Cardiac fibroblast (primary cell): Measurements from ENCODE around the gene ZC3HAV1.

Experiments used
- DNase-seq, 2 donors: peaks; one replicate each; pipeline versions ENCODE4 v3.0.0 to v3.0.0-alpha.2; 2010; ENCODE audit warnings: low read depth in 2 of 2
- H3K4me3 ChIP-seq, 2 donors: replicated peaks in 1 of 2; 1 replicate in 1 of 2; 2 replicates in 1 of 2; pipeline ENCODE4 v1.5.1; 2011; ENCODE audit warnings: low read depth in 2 of 2, low read length in 2 of 2, mild to moderate bottlenecking in 2 of 2, moderate library complexity in 1 of 2
- CTCF ChIP-seq: IDR thresholded peaks from one replicate; pipeline ENCODE4 v1.5.1; 2011; ENCODE audit warnings: low read depth, mild to moderate bottlenecking, low read length, inconsistent platforms

ZC3HAV1 gene

GRCh38 chr7:139036901-139037300 lies 72.6 kb downstream of the ZC3HAV1 start:
- no peak for TF ChIP-seq CTCF
- no peak overlapping the region for H3K4me3 ChIP-seq
- DNase-seq, result no peak

GRCh38 chr7:139035586-139036353 lies 73.8 kb downstream of the ZC3HAV1 start, which contains the start of gene ZC3HAV1L:
Gene ZC3HAV1L, minus strand, starts transcription at chr7:139036042. Its CDS starts 25 bp downstream, at chr7:139036017.
- peak within 1 kb of the TSS; percentile 60 to 82 for H3K4me3 ChIP-seq
- TF ChIP-seq CTCF, result no peak
- peak; percentile 63 to 76 for DNase-seq

GRCh38 chr7:139034855-139035585 lies 74.5 kb downstream of the ZC3HAV1 start:
- peak overlapping the region; percentile 60 to 82 for H3K4me3 ChIP-seq
- peak; percentile 2 for TF ChIP-seq CTCF
- DNase-seq, result peak; percentile 36

- H3K4me3 ChIP-seq, result peak overlapping the region; percentile 60 to 82
- peak in 1 of 2 donors; percentile 39 for DNase-seq
- TF ChIP-seq CTCF, result no peak
Observed at GRCh38 chr7:139034336-139034735, 75.2 kb downstream of the ZC3HAV1 start.

- no peak overlapping the region for H3K4me3 ChIP-seq
- DNase-seq, result no peak
- no peak for TF ChIP-seq CTCF
Observed at GRCh38 chr7:139033346-139034114, 76.0 kb downstream of the ZC3HAV1 start.

GRCh38 chr7:139032473-139032872 lies 77.0 kb downstream of the ZC3HAV1 start:
- TF ChIP-seq CTCF, result no peak
- H3K4me3 ChIP-seq, result no peak overlapping the region
- DNase-seq, result no peak
